T-helper 17 cell (primary cell): Measurements from ENCODE around the gene CD1B. TPM values are rescaled to one million over a fixed set of nuclear protein-coding genes. Genes with fewer than 3 reads are reported as not detected.
"Not testable (repeated sequence)": the region's sequence is repeated elsewhere in the genome, so short reads cannot be mapped to it uniquely, and the experiment has no call there.

Experiments
- ATAC-seq: fragments of 150-1000 bp; cut with Tn5 transposase; 2 replicates; pipeline ENCODE4 v1.10.0; 2021; ENCODE audit warnings: mild to moderate bottlenecking, moderate library complexity
- DNase-seq, 3 donors: peaks; one replicate each; pipeline versions ENCODE4 v3.0.0 to v3.0.0-alpha.2; 2020 to 2021
- H3K9me3 ChIP-seq: one replicate; pipeline ENCODE4 v1.7.0; 2013; ENCODE audit warnings: low read length, mild to moderate bottlenecking; ENCODE audit not compliant: control insufficient read depth, poor library complexity, severe bottlenecking
- H3K27ac Mint-ChIP-seq: one replicate; pipeline ENCODE4 v1.8.0; 2022; ENCODE audit warnings: mild to moderate bottlenecking, moderate library complexity, mixed read lengths
- H3K27me3 Mint-ChIP-seq: one replicate; pipeline ENCODE4 v1.8.0; 2022; ENCODE audit warnings: mixed read lengths
- H3K36me3 Mint-ChIP-seq: one replicate; pipeline ENCODE4 v1.8.0; 2022; ENCODE audit warnings: low read depth, mixed read lengths
- H3K4me1 Mint-ChIP-seq: one replicate; pipeline ENCODE4 v1.8.0; 2022; ENCODE audit warnings: mild to moderate bottlenecking, mixed read lengths
- H3K4me3 Mint-ChIP-seq: one replicate; pipeline ENCODE4 v1.8.0; 2022; ENCODE audit warnings: mild to moderate bottlenecking, moderate library complexity, mixed read lengths
- total RNA-seq, 4 donors: library from RNA in 2 of 4; stranded (reverse) in 2 of 4; gene quantifications; one replicate each; pipeline ENCODE4 v1.2.3 and lab custom pipeline; 2022 to 2026

CD1B gene
- total RNA-seq, result not detected
- 0 reads per million in 2 donors for total RNA-seq (lab: John Stamatoyannopoulos, UW)

GRCh38 chr1:158331481-158332150, at the start of gene CD1B:
TSS of gene CD1B (minus strand) at chr1:158331531. CDS start at chr1:158331423, 108 bp downstream.
- DNase-seq, result no peak
- H3K36me3 Mint-ChIP-seq, result no peaks in the 10 kb centered on the region
- H3K4me3 Mint-ChIP-seq, result no peak within 1 kb of the TSS
- no peak within 1 kb of the TSS for H3K27ac Mint-ChIP-seq
- H3K9me3 ChIP-seq, result no peaks in the 10 kb centered on the region
- peaks cover 18% of the 10 kb centered on the region for H3K4me1 Mint-ChIP-seq
- H3K27me3 Mint-ChIP-seq, result peaks cover 21% of the 10 kb centered on the region
- ATAC-seq, result no peak

DNA sequence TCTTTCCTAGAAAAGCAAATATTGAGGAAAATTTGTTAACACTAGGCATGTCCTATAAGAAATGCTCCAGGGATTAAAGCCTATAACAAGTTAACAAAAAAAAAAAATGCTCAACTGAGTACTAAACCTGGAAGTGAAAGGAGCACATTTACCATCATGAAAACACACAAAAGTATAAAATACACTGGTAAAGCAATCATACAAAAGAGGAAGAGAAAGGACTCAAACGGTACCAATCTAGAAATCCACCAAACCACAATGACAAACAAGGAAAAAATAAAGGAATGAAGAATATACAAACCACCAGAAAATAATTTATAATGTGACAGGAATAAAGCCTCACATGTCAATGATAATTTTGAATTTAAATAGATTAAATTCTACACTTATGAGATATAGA, 43.5 kb upstream of the CD1B start:
- no peak overlapping the region for H3K4me3 Mint-ChIP-seq
- peaks cover 3% of the 10 kb centered on the region for H3K36me3 Mint-ChIP-seq
- no peaks in the 10 kb centered on the region for H3K4me1 Mint-ChIP-seq
- no peak overlapping the region for H3K27ac Mint-ChIP-seq
- DNase-seq (no peak), ATAC-seq (no peak)
- H3K27me3 Mint-ChIP-seq, result peaks cover 28% of the 10 kb centered on the region
- H3K9me3 ChIP-seq, result peaks cover 3% of the 10 kb centered on the region

DNA sequence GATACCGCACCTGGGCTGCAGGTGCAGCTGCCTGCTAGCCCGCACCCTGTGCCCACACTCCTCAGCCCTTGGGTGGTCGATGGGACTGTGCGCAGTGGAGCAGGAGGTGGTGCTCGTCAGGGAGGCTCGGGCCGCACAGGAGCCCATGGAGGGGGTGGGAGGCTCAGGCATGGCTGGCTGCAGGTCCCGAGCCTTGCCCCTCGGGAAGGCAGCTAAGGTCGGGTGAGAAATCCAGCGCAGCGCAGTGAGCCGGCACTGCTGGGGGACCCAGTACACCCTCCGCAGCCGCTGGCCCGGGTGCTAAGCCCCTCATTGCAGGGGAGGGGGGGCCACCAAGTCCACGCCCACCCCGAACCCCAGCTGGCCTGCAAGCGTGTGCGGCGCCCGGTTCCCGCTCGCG, 42.8 kb upstream of the CD1B start:
- not testable (repeated sequence) for H3K27ac Mint-ChIP-seq, H3K4me1 Mint-ChIP-seq, ATAC-seq, H3K36me3 Mint-ChIP-seq, DNase-seq, H3K4me3 Mint-ChIP-seq, H3K9me3 ChIP-seq
- peaks cover 32% of the 10 kb centered on the region for H3K27me3 Mint-ChIP-seq

- Mint-ChIP-seq H3K36me3 (no peaks in the 10 kb centered on the region), H3K27ac (no peak overlapping the region), H3K4me1 (no peaks in the 10 kb centered on the region), H3K27me3 (peaks cover 27% of the 10 kb centered on the region), H3K4me3 (no peak overlapping the region)
- DNase-seq (no peak), ATAC-seq (no peak)
- peaks cover 3% of the 10 kb centered on the region for H3K9me3 ChIP-seq
Observed at GRCh38 chr1:158371188-158371953, 40.0 kb upstream of the CD1B start.

GRCh38 chr1:158366783-158367182, 35.5 kb upstream of the CD1B start:
- no peaks in the 10 kb centered on the region for H3K9me3 ChIP-seq
- Mint-ChIP-seq H3K36me3 (peaks cover 2% of the 10 kb centered on the region), H3K27me3 (peaks cover 36% of the 10 kb centered on the region), H3K27ac (no peak overlapping the region), H3K4me1 (no peaks in the 10 kb centered on the region), H3K4me3 (no peak overlapping the region)
- ATAC-seq (no peak), DNase-seq (no peak)

- Mint-ChIP-seq H3K4me3 (no peak overlapping the region), H3K27me3 (peaks cover 39% of the 10 kb centered on the region), H3K36me3 (peaks cover 2% of the 10 kb centered on the region), H3K4me1 (peaks cover 2% of the 10 kb centered on the region), H3K27ac (no peak overlapping the region)
- DNase-seq, result no peak
- no peak for ATAC-seq
- no peaks in the 10 kb centered on the region for H3K9me3 ChIP-seq
Observed at GRCh38 chr1:158362941-158363340, 31.6 kb upstream of the CD1B start.

DNA sequence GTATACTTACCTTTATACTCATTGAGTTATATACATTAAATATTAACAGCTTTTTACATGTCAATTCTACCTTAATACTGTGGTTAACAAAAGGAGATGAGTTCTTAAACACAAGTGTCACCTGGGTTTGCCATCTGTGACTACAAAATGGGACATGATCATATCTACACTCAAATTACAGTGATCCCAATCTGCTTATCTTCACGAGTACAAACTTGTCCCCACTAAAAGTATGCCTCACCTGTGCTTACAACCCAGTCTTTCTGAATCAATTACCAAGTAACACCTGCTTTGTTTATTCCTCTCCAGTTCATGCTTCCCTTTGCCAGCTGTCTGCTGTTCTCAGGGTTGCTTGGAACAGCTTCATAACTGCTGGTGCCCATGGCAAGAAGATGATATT, 31.2 kb upstream of the CD1B start:
- Mint-ChIP-seq H3K27ac (no peak overlapping the region), H3K27me3 (peaks cover 37% of the 10 kb centered on the region)
- ATAC-seq, result no peak

DNA sequence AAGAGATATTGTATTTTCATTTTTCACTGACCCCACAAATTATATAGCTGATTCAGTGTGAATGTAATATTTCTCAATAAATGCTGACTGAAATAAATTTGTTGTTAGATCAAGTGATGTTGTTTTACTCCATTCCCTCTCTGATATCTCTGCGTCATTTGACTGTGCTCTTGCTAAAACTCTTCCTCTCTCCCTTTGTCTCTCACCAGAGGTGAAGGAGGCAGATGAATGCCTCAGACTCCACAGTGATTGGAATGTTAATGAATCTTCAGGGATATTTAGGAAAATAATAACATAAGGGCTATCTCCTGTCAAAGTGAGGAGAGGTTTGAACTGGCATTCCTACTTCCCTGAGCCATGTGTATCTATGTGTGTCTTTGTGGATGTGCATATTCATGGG, 26.1 kb upstream of the CD1B start:
- peaks cover 10% of the 10 kb centered on the region for H3K4me1 Mint-ChIP-seq
- DNase-seq, result no peak
- no peak for ATAC-seq
- no peaks in the 10 kb centered on the region for H3K9me3 ChIP-seq
- H3K36me3 Mint-ChIP-seq, result no peaks in the 10 kb centered on the region
- H3K27me3 Mint-ChIP-seq, result peaks cover 61% of the 10 kb centered on the region
- no peak overlapping the region for H3K4me3 Mint-ChIP-seq
- no peak overlapping the region for H3K27ac Mint-ChIP-seq

More for the DNA sequence above, 31.2 kb upstream of the CD1B start:
- H3K9me3 ChIP-seq, result no peaks in the 10 kb centered on the region
- H3K36me3 Mint-ChIP-seq, result peaks cover 2% of the 10 kb centered on the region
- DNase-seq, result no peak
- peaks cover 2% of the 10 kb centered on the region for H3K4me1 Mint-ChIP-seq
- no peak overlapping the region for H3K4me3 Mint-ChIP-seq

DNA sequence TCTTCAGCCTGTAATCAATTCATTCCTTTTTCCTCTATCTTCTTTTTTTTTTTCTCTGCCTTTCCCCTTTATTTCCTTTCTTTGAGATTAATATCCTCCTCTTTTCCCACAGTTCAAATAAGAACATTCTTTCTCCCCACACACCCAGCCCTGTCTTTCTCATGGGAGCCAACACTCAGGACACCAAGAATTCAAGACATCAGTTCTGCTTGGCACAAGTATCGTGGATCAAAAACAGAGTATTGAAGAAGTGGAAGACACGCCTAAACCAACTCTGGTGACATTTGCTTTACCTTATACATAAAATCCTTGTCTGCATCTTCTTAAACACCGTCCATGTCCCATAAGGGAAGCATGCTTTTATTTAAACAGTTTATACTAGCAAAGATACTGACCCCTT, 25.3 kb upstream of the CD1B start:
- Mint-ChIP-seq H3K27me3 (peaks cover 61% of the 10 kb centered on the region), H3K4me3 (no peak overlapping the region), H3K4me1 (peaks cover 10% of the 10 kb centered on the region), H3K36me3 (no peaks in the 10 kb centered on the region), H3K27ac (no peak overlapping the region)
- H3K9me3 ChIP-seq, result no peaks in the 10 kb centered on the region
- no peak for DNase-seq
- no peak for ATAC-seq

GRCh38 chr1:158355773-158356285, 24.5 kb upstream of the CD1B start:
- H3K27ac Mint-ChIP-seq, result no peak overlapping the region
- H3K4me3 Mint-ChIP-seq, result no peak overlapping the region

DNA sequence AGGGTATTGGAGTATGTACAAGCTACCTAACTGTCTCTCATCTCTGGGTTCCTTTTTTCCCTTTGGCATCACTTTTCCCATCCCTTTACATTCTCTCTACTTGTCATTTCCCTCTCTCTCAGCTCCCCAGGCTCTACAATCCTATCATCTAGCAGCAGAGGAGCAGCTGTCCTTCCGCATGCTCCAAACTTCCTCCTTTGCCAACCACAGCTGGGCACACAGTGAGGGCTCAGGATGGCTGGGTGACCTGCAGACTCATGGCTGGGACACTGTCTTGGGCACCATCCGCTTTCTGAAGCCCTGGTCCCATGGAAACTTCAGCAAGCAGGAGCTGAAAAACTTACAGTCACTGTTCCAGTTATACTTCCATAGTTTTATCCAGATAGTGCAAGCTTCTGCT, 22.9 kb upstream of the CD1B start:
- H3K4me1 Mint-ChIP-seq, result peaks cover 8% of the 10 kb centered on the region
- no peak overlapping the region for H3K4me3 Mint-ChIP-seq
- no peaks in the 10 kb centered on the region for H3K36me3 Mint-ChIP-seq
- no peak for DNase-seq
- no peak for ATAC-seq
- no peak overlapping the region for H3K27ac Mint-ChIP-seq
- peaks cover 55% of the 10 kb centered on the region for H3K27me3 Mint-ChIP-seq
- H3K9me3 ChIP-seq, result no peaks in the 10 kb centered on the region

More at GRCh38 chr1:158355773-158356285, 24.5 kb upstream of the CD1B start:
- ATAC-seq (no peak), DNase-seq (no peak)
- H3K27me3 Mint-ChIP-seq, result peaks cover 61% of the 10 kb centered on the region
- no peaks in the 10 kb centered on the region for H3K9me3 ChIP-seq
- no peaks in the 10 kb centered on the region for H3K36me3 Mint-ChIP-seq
- peaks cover 10% of the 10 kb centered on the region for H3K4me1 Mint-ChIP-seq

GRCh38 chr1:158353303-158354075, 22.2 kb upstream of the CD1B start, which contains the start of gene CD1E:
TSS of gene CD1E (plus strand) at chr1:158353894. CDS start at chr1:158353989, 95 bp downstream.
- H3K36me3 Mint-ChIP-seq, result no peaks in the 10 kb centered on the region

GRCh38 chr1:158348946-158349345, 17.6 kb upstream of the CD1B start:
- peaks cover 17% of the 10 kb centered on the region for H3K27me3 Mint-ChIP-seq
- not testable (repeated sequence) for DNase-seq, H3K9me3 ChIP-seq, H3K36me3 Mint-ChIP-seq, H3K4me3 Mint-ChIP-seq, H3K4me1 Mint-ChIP-seq, H3K27ac Mint-ChIP-seq, ATAC-seq

More at GRCh38 chr1:158353303-158354075, 22.2 kb upstream of the CD1B start, which contains the start of gene CD1E:
- peaks cover 8% of the 10 kb centered on the region for H3K4me1 Mint-ChIP-seq
- peaks cover 48% of the 10 kb centered on the region for H3K27me3 Mint-ChIP-seq
- H3K4me3 Mint-ChIP-seq, result no peak within 1 kb of the TSS
- H3K27ac Mint-ChIP-seq, result no peak within 1 kb of the TSS
- H3K9me3 ChIP-seq, result no peaks in the 10 kb centered on the region
- DNase-seq (no peak), ATAC-seq (no peak)
